HL-60 (cell line): ENCODE results near the gene ANK3.

Experiments used
- DNase-seq, 2 experiments: peaks; one replicate each; pipeline ENCODE4 v3.0.0-alpha.2; 2010 to 2020; ENCODE audit warnings: low read depth in 1 of 2, low spot score in 1 of 2
- H3K27ac ChIP-seq: fragments of 250-450 bp; sonication (Bioruptor Pico); replicated peaks from 2 replicates; pipeline ENCODE4 v1.5.1; 2020; ENCODE audit warnings: mild to moderate bottlenecking, moderate library complexity
- H3K27me3 ChIP-seq: fragments of 250-450 bp; sonication (Bioruptor Pico); 2 replicates; pipeline ENCODE4 v1.5.1; 2021; ENCODE audit warnings: mild to moderate bottlenecking, moderate library complexity; ENCODE audit not compliant: insufficient read depth, poor library complexity, severe bottlenecking
- H3K4me3 ChIP-seq: replicated peaks from 2 replicates; pipeline ENCODE4 v1.5.1; 2011; ENCODE audit warnings: mild to moderate bottlenecking, control low read depth, low read length; ENCODE audit not compliant: insufficient read depth
- GABPA ChIP-seq: IDR thresholded peaks from 2 replicates; pipeline ENCODE4 v1.6.1; 2012; ENCODE audit warnings: low read depth
- POLR2AphosphoS5 ChIP-seq: IDR thresholded peaks from 2 replicates; pipeline ENCODE4 v1.6.1; 2012; ENCODE audit warnings: low read depth
- SPI1 ChIP-seq: IDR thresholded peaks from 2 replicates; pipeline ENCODE4 v1.6.1; 2012; ENCODE audit warnings: low read depth, mild to moderate bottlenecking, borderline replicate concordance
- TF ChIP-seq, protein P1 (sequence below): IDR thresholded peaks from 2 replicates; pipeline ENCODE4 v1.6.1; 2012; ENCODE audit warnings: low read depth; ENCODE audit not compliant: insufficient replicate concordance
- TF ChIP-seq, protein P2 (sequence below): IDR thresholded peaks from one replicate; pipeline ENCODE4 v1.5.1; 2011; ENCODE audit warnings: low read length, control low read depth, inconsistent platforms; ENCODE audit not compliant: insufficient read depth

The ANK3 gene

DNA sequence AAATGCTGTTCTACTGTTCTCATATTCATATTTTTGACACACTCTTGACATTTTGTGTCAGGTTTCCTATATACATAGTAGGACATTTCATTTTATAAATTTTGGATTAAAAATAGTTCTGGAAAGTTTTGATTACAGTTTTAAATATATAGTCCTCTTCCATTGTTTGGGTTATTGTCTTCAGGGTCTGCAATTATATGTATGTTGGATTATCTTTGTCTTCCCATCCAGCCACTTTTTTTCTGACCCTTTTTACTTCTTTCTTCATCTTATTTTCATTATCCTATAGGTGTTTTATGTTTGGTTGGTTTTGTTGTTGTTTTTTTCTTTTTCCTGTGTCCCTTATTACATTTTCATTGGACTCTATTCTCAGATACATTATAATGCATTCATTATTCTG, 412.2 kb downstream of the ANK3 start:
- H3K27me3 ChIP-seq: no peaks in the 10 kb centered on the region
- no peak overlapping the region for H3K27ac ChIP-seq
- H3K4me3 ChIP-seq: no peak overlapping the region
- TF ChIP-seq, protein P1, sequence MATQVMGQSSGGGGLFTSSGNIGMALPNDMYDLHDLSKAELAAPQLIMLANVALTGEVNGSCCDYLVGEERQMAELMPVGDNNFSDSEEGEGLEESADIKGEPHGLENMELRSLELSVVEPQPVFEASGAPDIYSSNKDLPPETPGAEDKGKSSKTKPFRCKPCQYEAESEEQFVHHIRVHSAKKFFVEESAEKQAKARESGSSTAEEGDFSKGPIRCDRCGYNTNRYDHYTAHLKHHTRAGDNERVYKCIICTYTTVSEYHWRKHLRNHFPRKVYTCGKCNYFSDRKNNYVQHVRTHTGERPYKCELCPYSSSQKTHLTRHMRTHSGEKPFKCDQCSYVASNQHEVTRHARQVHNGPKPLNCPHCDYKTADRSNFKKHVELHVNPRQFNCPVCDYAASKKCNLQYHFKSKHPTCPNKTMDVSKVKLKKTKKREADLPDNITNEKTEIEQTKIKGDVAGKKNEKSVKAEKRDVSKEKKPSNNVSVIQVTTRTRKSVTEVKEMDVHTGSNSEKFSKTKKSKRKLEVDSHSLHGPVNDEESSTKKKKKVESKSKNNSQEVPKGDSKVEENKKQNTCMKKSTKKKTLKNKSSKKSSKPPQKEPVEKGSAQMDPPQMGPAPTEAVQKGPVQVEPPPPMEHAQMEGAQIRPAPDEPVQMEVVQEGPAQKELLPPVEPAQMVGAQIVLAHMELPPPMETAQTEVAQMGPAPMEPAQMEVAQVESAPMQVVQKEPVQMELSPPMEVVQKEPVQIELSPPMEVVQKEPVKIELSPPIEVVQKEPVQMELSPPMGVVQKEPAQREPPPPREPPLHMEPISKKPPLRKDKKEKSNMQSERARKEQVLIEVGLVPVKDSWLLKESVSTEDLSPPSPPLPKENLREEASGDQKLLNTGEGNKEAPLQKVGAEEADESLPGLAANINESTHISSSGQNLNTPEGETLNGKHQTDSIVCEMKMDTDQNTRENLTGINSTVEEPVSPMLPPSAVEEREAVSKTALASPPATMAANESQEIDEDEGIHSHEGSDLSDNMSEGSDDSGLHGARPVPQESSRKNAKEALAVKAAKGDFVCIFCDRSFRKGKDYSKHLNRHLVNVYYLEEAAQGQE: no peak
- TF ChIP-seq GABPA (no peak), POLR2AphosphoS5 (no peak), SPI1 (no peak)
- TF ChIP-seq, protein P2, sequence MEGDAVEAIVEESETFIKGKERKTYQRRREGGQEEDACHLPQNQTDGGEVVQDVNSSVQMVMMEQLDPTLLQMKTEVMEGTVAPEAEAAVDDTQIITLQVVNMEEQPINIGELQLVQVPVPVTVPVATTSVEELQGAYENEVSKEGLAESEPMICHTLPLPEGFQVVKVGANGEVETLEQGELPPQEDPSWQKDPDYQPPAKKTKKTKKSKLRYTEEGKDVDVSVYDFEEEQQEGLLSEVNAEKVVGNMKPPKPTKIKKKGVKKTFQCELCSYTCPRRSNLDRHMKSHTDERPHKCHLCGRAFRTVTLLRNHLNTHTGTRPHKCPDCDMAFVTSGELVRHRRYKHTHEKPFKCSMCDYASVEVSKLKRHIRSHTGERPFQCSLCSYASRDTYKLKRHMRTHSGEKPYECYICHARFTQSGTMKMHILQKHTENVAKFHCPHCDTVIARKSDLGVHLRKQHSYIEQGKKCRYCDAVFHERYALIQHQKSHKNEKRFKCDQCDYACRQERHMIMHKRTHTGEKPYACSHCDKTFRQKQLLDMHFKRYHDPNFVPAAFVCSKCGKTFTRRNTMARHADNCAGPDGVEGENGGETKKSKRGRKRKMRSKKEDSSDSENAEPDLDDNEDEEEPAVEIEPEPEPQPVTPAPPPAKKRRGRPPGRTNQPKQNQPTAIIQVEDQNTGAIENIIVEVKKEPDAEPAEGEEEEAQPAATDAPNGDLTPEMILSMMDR: no peak
- DNase-seq: no peak

DNA sequence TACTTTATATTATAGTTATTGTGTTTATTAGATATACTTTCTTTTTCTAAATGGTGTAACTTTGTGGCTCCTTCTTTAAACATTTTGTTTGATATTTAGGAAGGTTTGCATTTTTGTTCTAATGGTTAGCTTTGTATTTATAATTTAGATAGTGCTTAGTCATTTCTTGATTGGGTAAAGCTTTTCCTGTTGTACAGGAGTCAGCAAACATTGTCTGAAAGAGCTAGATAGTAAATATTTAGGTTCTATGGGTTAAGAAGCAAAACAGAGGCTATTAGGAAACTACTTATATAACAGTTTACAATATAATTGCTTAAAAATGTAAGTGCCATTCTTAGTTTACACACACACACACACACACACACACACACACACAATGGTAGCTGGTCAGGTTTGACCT, 412.8 kb downstream of the ANK3 start:
- Histone ChIP-seq H3K4me3 (no peak overlapping the region), H3K27me3 (no peaks in the 10 kb centered on the region), H3K27ac (no peak overlapping the region)
- DNase-seq: no peak
- TF ChIP-seq POLR2AphosphoS5: no peak
- TF ChIP-seq, protein P1: no peak
- TF ChIP-seq GABPA: no peak
- TF ChIP-seq, protein P2: no peak
- TF ChIP-seq SPI1: no peak
